CD14-positive monocyte (primary cell): Measurements from ENCODE around the gene G3BP2. TPM values are rescaled to one million over a fixed set of nuclear protein-coding genes. Genes with fewer than 3 reads are reported as not detected.
"Not testable (repeated sequence)": the region's sequence is repeated elsewhere in the genome, so short reads cannot be mapped to it uniquely, and the experiment has no call there.

Experiments
- DNase-seq, 3 donors: peaks; one replicate each; pipeline ENCODE4 v3.0.0-alpha.2; 2011 to 2022
- H2AFZ ChIP-seq: 2 replicates; pipeline ENCODE4 v1.6.0; 2012; ENCODE audit warnings: mild to moderate bottlenecking, low read depth, low read length, inconsistent platforms; ENCODE audit not compliant: insufficient read depth, poor library complexity, severe bottlenecking
- H3K27ac ChIP-seq, 2 donors: 1 replicate in 1 of 2; 2 replicates in 1 of 2; pipeline ENCODE4 v1.5.1; 2012 to 2013; ENCODE audit warnings: low read length in 2 of 2, control low read depth in 1 of 2, inconsistent platforms in 1 of 2, low read depth in 1 of 2, mild to moderate bottlenecking in 1 of 2
- H3K27me3 ChIP-seq, 2 donors: one replicate each; pipeline versions ENCODE4 v1.6.0 to v1.6.1; 2011 to 2013; ENCODE audit warnings: low read length in 2 of 2; ENCODE audit not compliant: control insufficient read depth in 2 of 2, insufficient read depth in 2 of 2
- H3K36me3 ChIP-seq, 2 donors: replicated peaks in 1 of 2; 1 replicate in 1 of 2; 2 replicates in 1 of 2; pipeline versions ENCODE4 v1.5.1 to v1.6.1; 2012 to 2013; ENCODE audit warnings: low read length in 2 of 2, control low read depth in 1 of 2, inconsistent platforms in 1 of 2, mild to moderate bottlenecking in 1 of 2; ENCODE audit not compliant: insufficient read depth in 2 of 2, control insufficient read depth in 1 of 2
- H3K4me1 ChIP-seq, 2 donors: 1 replicate in 1 of 2; 2 replicates in 1 of 2; pipeline versions ENCODE4 v1.5.1 to v1.6.1; 2012 to 2013; ENCODE audit warnings: low read length in 2 of 2, control low read depth in 1 of 2, inconsistent platforms in 1 of 2, mild to moderate bottlenecking in 1 of 2, moderate library complexity in 1 of 2; ENCODE audit not compliant: insufficient read depth in 2 of 2, control insufficient read depth in 1 of 2
- H3K4me2 ChIP-seq: replicated peaks from 2 replicates; pipeline ENCODE3; 2012; ENCODE audit warnings: low read length, moderate library complexity, mild to moderate bottlenecking; ENCODE audit not compliant: poor library complexity, severe bottlenecking; ENCODE audit errors: extremely low read depth
- H3K4me3 ChIP-seq, 3 experiments: fragments of 200-600 bp in 1 of 3; sonication (generic) in 1 of 3; replicated peaks in 1 of 3; 1 replicate in 2 of 3; 2 replicates in 1 of 3; pipeline ENCODE4 v1.5.1; 2011 to 2013; ENCODE audit warnings: low read length in 3 of 3, mild to moderate bottlenecking in 3 of 3, control low read depth in 2 of 3, low read depth in 2 of 3, inconsistent platforms in 1 of 3, moderate library complexity in 1 of 3
- H3K79me2 ChIP-seq: 2 replicates; pipeline ENCODE4 v1.6.0; 2012; ENCODE audit warnings: mild to moderate bottlenecking, control low read depth, inconsistent platforms, low read length, moderate library complexity; ENCODE audit not compliant: insufficient read depth
- H3K9ac ChIP-seq: 2 replicates; pipeline ENCODE4 v1.6.0; 2017; ENCODE audit warnings: low read length, mild to moderate bottlenecking; ENCODE audit not compliant: insufficient read depth, poor library complexity, severe bottlenecking
- H3K9me3 ChIP-seq, 2 donors: replicated peaks in 1 of 2; 1 replicate in 1 of 2; 2 replicates in 1 of 2; pipeline versions ENCODE4 v1.5.1 to v1.6.1; 2012 to 2013; ENCODE audit warnings: low read length in 2 of 2, control low read depth in 1 of 2; ENCODE audit not compliant: control insufficient read depth in 1 of 2, insufficient read depth in 1 of 2
- H4K20me1 ChIP-seq: 2 replicates; pipeline ENCODE4 v1.6.0; 2012; ENCODE audit warnings: mild to moderate bottlenecking, low read length, control low read depth, moderate library complexity; ENCODE audit not compliant: insufficient read depth
- H3K27ac Mint-ChIP-seq, 7 donors: one replicate each; pipeline ENCODE4 v1.8.0; 2020; ENCODE audit warnings: mild to moderate bottlenecking in 7 of 7, mixed read lengths in 7 of 7, moderate library complexity in 6 of 7, inconsistent platforms in 2 of 7
- H3K27me3 Mint-ChIP-seq, 3 donors: one replicate each; pipeline ENCODE4 v1.8.0; 2021 to 2022; ENCODE audit warnings: low read depth in 3 of 3, mild to moderate bottlenecking in 3 of 3, mixed read lengths in 3 of 3, moderate library complexity in 3 of 3, inconsistent platforms in 1 of 3
- H3K36me3 Mint-ChIP-seq, 2 donors: one replicate each; pipeline ENCODE4 v1.8.0; 2020; ENCODE audit warnings: mixed read lengths in 2 of 2, inconsistent platforms in 1 of 2, mild to moderate bottlenecking in 1 of 2
- H3K4me1 Mint-ChIP-seq: one replicate; pipeline ENCODE4 v1.8.0; 2020; ENCODE audit warnings: mild to moderate bottlenecking, mixed read lengths
- H3K4me3 Mint-ChIP-seq, 2 donors: one replicate each; pipeline ENCODE4 v1.8.0; 2020; ENCODE audit warnings: mild to moderate bottlenecking in 2 of 2, mixed read lengths in 2 of 2, moderate library complexity in 1 of 2
- H3K9me3 Mint-ChIP-seq, 7 donors: one replicate each; pipeline ENCODE4 v1.8.0; 2020 to 2022; ENCODE audit warnings: mixed read lengths in 7 of 7, mild to moderate bottlenecking in 6 of 7, moderate library complexity in 6 of 7, inconsistent platforms in 2 of 7
- CTCF ChIP-seq: fragments of 200-600 bp; IDR thresholded peaks from one replicate; pipeline ENCODE4 v1.8.0; 2022; ENCODE audit warnings: antibody characterized with exemption, mild to moderate bottlenecking
- WGBS: methylation state at CpG from one replicate; pipeline ENCODE4 v1.1.5; 2013; ENCODE audit warnings: missing lambda C conversion rate; ENCODE audit not compliant: insufficient coverage; 5-methylcytosine and 5-hydroxymethylcytosine counted together
- intact Hi-C, 2 donors: fragments of 100-400 bp; cut with micrococcal nuclease; formaldehyde crosslinking; loops; one replicate each; pipeline versions ENCODE4 v1.15.0 to v1.15.1; 2023
- polyA plus RNA-seq, 3 donors: library from polyadenylated mRNA; depleted of rRNA in 1 of 3; unstranded in 2 of 3; stranded (reverse) in 1 of 3; fragments of 300-500 nt in 2 of 3; fragments of >200 nt in 1 of 3; fragmentation: Illumina TruSeq in 2 of 3; gene quantifications; 1 replicate in 2 of 3; 2 replicates in 1 of 3; pipeline ENCODE4 v1.2.3, GENCODE V29; 2012 to 2021

The G3BP2 gene
- polyA plus RNA-seq, 3 donors, result 32.5 to 92.3 (median 74.2) TPM

- no peaks in the 10 kb centered on the region for H3K27me3 Mint-ChIP-seq
- H3K27ac ChIP-seq, result peak overlapping the region in 1 of 2 donors; percentile 35
- no peak overlapping the region for H2AFZ ChIP-seq
- TF ChIP-seq CTCF, result no peak
- no peak for DNase-seq
- H3K36me3 ChIP-seq, result peaks cover 8% of the 10 kb centered on the region in 2 donors
- WGBS, result no CpG with 5 or more reads among the region's 4 CpGs
- no peak overlapping the region for H3K9ac ChIP-seq
- no peaks in the 10 kb centered on the region for H3K9me3 Mint-ChIP-seq
- H3K27me3 ChIP-seq, result no peaks in the 10 kb centered on the region
- H3K27ac Mint-ChIP-seq, result no peak overlapping the region
- intact Hi-C loops, result no loop called here
- H3K4me2 ChIP-seq, result no peak overlapping the region
- peaks cover 5 to 23% of the 10 kb centered on the region in 2 donors for H3K4me1 ChIP-seq
- peaks cover 100% of the 10 kb centered on the region for H3K79me2 ChIP-seq
- H3K4me3 Mint-ChIP-seq, result no peak overlapping the region
- no peak overlapping the region for H3K4me3 ChIP-seq
- H3K9me3 ChIP-seq, result no peaks in the 10 kb centered on the region
- H3K36me3 Mint-ChIP-seq, result peaks cover 7 to 21% of the 10 kb centered on the region in 2 donors
- peaks cover 41% of the 10 kb centered on the region for H3K4me1 Mint-ChIP-seq
- H4K20me1 ChIP-seq, result peaks cover 98% of the 10 kb centered on the region
Observed at GRCh38 chr4:75666299-75666698, 6.9 kb downstream of the G3BP2 start.

GRCh38 chr4:75664604-75665003 lies 8.6 kb downstream of the G3BP2 start:
- H3K4me3 Mint-ChIP-seq, H2AFZ ChIP-seq, H3K9me3 Mint-ChIP-seq, H3K27ac ChIP-seq, DNase-seq, H3K9ac ChIP-seq, H3K4me2 ChIP-seq, H3K4me3 ChIP-seq, H3K27me3 Mint-ChIP-seq, H3K27me3 ChIP-seq, H3K4me1 ChIP-seq, intact Hi-C loops, H3K9me3 ChIP-seq: not testable (repeated sequence)
- WGBS, result 88% methylated on average over 3 of the region's 3 CpGs
- H3K79me2 ChIP-seq, result peaks cover 99% of the 10 kb centered on the region
- peaks cover 20 to 29% of the 10 kb centered on the region in 2 donors for H3K36me3 Mint-ChIP-seq
- peaks cover 31% of the 10 kb centered on the region for H3K4me1 Mint-ChIP-seq
- peaks cover 100% of the 10 kb centered on the region for H4K20me1 ChIP-seq
- peak overlapping the region in 3 of 7 donors; percentile 13 to 82 (median 51) for H3K27ac Mint-ChIP-seq
- H3K36me3 ChIP-seq, result peaks cover 19 to 25% of the 10 kb centered on the region in 2 donors
